Right forelimb (tissue), 1 donor: ENCODE measurements around the gene AGRP.
A peak's percentile ranks its signal among the peaks of the same experiment; 100 is the strongest.
"Not testable (repeated sequence)": the region's sequence is repeated elsewhere in the genome, so short reads cannot be mapped to it uniquely, and the experiment has no call there.

Experiments
- DNase-seq: peaks from one replicate; pipeline ENCODE4 v3.0.0-alpha.2; 2018

AGRP gene

GRCh38 chr16:67483150-67483549, at the start of gene AGRP:
Gene AGRP (minus strand): TSS chr16:67483547. CDS start chr16:67483398, 149 bp downstream.
- DNase-seq = no peak

DNA sequence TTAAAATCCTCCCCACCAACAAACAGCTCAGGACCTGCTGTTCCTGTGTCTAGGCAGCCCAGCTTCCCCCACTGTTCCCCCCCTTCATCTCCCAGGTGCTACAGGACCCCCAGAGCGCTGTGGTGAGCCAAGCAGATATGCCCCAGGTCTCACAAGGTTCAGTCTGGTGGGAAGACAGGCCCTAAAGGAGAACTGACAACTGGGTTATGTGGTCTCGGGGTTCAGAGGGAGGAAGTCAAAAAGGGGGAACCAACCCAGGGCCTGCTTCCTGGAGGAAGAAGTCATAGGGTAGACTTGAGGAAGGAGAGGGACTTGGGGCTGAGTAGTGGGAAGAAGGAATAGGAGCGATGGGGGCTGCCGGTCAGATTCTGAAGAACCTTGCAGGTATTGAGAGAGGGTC, 47.9 kb upstream of the AGRP start:
- DNase-seq = no peak

DNA sequence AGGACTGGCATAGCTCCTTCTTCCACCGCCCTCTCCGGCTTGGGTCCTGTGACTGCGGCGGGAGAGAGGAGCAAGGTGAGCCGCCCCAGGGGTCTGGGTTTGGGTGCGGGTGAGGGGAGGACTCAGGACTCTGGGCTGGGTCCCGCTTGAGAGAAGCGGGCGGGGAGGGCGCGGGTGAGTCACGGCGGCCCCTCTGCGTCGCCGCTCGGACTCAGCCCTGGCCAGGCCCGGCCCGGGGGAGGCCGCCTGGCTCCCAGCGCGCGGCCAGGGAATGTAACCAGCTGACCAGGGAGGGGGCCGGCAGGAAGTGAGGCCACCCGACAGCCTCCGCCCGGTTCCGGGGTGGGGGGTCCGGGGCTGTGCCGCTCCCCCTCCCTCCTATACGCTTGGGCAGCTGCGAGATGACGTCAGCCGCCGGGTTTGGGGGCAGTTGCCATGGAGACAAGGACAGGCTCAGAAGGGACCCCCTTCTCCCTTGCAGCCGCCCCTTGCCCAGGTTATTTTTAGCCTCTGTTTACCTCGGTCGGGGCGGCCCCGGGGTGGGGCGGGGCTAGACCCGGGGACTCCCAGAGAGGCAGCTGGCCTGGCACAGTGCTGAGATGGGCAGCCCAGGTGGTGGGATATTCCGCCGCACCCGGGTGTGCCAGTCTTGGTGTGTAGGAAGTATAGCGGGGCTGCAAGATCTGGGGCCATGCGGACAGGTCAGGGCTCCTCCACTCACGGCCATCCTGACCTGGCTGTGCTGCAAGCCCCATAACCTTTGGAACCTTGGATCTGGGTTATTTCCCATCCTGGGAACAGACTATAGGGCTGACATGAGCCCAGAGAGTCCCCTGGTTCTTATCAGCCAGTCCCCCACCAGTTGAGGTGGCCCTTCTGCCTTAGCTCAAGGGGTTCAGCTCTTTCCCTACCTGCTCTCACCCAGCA, 46.9 kb upstream of the AGRP start:
- peak; percentile 79 for DNase-seq

DNA sequence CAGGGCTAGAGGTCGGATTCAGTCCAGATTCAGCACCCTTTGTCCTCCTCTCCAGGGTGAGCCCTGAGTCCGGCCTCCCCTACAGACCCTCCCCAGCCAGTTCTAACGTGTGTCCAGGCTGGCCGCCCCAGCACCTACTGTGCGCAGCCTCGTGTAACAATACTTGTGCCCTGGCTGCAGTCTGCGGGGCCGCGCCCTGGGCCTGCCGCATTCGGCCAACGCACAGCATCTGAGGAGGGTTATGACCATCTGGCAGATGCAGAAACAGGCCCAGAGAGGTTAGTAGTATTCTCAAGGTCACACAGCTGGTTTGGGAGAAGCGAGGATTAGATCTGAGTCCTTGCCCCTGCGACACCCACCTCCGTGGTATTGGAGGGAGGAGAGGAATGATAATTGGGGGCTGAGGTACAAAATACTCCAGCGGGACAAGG, 46.2 kb upstream of the AGRP start:
- DNase-seq = peak; percentile 58

DNA sequence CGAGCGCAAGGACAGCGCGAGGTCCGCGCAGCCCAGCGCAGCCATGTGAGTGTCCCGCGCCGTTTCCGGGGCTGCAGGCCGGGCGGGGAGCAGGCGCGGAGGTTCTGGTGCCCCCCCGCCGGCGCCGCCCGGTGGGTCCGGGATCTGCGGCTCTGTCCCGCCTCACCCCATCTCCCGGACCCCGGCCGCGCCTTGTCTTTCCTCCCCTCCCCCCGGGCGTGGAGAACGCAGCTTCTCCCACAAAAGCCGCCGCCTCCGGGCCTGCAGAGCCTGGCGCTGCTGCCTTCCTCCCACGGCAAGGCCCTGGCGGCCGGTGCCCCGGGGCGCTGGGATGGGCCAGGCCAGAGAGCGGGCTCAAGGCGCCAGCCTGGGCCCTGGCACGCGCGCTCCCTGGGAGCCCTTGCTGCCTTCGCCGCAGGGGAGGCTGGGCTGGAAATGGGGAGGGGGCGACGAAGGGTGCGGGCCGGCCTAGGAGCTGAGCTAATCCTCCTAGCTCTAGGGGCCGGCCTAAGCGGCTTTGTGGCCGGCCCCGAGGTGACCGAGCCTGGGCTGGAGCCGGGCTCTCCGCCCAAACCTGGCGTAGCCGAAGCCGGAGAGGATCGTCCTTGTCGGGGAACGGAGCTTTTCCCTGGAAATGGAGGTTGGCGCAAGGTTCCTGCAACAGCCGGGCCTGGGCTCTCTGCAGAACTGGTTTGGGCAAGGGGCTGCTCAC, 45.7 kb upstream of the AGRP start:
- DNase-seq = peak; percentile 72

GRCh38 chr16:67528222-67528869, 45.0 kb upstream of the AGRP start, which contains the start of gene RIPOR1:
Gene RIPOR1 (plus strand): TSS chr16:67528829. CDS start chr16:67538447, 9,618 bp downstream.
- peak; percentile 68 for DNase-seq

GRCh38 chr16:67526149-67526791, 42.9 kb upstream of the AGRP start:
- DNase-seq = no peak

- DNase-seq = no peak
These were observed 42.0 kb upstream of the AGRP start for GRCh38 chr16:67525176-67525860.

- DNase-seq = peak; percentile 96
These were observed 37.9 kb upstream of the AGRP start for GRCh38 chr16:67521095-67521804.

DNA sequence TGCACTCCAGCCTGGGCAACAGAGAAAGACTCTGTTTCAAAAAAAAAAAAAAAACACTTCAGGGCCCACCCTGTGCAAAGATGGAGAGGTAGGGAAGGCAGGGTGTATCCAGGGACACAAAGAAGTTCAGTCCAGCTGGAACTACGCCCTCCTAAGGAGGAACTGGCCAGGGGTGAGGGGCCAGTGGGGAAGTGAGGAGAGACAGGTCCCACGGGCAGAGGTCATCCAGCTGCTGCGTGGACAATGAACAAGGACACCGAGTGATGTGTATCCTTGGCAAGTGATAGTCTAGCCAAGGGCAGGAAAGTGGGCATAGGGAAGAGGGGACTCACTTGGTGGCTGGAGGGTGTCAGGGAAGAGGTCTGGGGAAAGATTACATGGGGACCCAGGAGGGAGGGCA, 35.9 kb upstream of the AGRP start:
- no peak for DNase-seq

GRCh38 chr16:67518676-67519075, 35.3 kb upstream of the AGRP start:
- no peak for DNase-seq

- DNase-seq = no peak
These were observed 34.5 kb upstream of the AGRP start for GRCh38 chr16:67517661-67518423.

DNA sequence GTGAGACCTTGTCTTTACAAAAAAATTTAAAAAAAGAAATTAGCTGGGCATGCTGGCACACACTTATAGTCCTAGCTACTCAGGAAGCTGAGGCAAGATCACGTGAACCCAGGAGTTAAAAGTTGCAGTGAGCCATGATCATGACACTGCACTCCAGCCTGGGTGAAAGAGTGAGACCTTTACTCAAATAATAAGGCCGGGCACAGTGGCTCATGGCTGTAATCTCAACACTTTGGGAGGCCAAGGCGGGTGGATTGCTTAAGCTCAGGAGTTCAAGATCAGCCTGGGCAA, 33.8 kb upstream of the AGRP start:
- no peak for DNase-seq

DNA sequence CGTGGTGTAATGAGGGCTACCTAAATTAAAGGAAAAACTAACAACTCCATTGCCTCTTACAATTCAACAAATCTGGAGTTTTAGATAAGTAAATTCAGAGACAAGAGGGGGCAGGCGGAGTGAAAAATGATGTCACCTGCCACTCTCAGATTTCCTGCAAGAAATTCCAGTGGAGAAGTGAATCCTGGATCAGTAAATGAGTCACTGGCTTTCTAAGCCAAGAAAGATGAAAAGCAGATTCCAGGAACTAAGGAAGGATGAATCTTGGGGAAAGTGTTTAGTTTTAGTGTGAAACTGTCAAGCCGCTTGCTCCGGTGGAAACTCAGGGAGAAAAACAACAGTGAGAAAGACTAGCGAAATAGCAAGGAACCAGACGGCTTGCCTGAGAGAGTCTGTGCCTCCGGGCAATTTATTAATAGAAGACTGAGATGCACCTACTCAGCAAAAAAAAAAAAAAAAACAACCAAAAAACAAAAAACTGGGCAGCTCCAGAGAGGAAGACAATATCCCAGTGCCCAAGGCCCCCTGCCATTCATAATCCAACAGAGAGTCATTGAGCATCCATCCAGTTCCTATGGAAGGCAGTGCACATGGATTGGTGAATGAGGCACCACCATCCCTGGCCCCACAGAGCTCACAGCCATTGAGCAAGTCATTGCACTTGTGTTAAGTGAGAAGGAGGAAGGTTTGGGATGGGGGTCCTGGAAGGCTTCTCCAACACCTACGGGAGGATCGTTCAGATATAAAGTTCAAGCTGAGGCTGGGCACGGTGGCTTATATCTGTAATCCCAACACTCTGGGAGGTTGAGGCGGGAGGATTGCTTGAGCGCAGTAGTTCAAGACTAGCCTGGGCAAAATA, 33.2 kb upstream of the AGRP start:
- DNase-seq = no peak

- DNase-seq = peak; percentile 74
These were observed 31.1 kb upstream of the AGRP start for GRCh38 chr16:67514382-67514828.

DNA sequence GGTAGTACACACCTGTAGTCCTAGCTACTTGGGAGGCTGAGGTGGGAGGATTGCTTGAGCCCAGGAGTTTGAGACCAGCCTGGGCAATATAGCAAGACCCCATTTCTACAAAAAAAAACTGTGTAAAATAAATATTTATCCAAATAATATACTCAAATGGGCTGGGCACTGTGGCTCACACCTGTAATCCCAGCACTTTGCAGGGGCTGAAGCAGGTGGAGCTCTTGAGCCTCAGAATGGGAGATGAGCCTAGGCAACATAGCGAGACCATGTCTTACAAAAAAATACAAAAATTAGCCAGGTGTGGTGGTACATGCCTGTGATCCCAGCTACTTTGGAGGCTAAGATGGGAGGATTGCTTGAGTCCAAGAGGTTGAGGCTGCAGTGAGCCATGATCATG, 30.5 kb upstream of the AGRP start:
- DNase-seq = not testable (repeated sequence)

DNA sequence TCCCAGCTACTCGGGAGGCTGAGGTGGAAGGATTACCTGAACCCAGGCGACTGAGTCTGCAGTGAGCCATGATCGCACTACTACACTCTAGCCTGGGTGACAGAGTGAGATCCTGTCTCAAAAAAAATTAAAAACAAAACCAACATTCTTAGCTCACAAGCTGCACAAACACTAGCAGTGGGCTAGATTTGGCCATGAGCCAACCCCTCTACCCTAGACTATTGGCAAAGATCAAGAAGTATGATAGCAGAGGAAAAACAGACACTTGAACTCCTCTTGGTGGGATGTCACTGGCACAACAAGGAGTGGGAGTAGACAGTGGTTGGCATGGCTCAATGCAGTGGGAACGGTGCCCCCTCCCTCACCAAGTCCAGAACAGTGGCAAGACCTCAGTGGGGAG, 25.7 kb upstream of the AGRP start:
- DNase-seq = no peak

- DNase-seq = no peak
These were observed 23.1 kb upstream of the AGRP start for GRCh38 chr16:67506468-67506867.
